ENCODE measurements around the gene CGB7. TPM values are rescaled to one million over a fixed set of nuclear protein-coding genes. Genes with fewer than 3 reads are reported as not detected.
"Not testable (repeated sequence)": the region's sequence is repeated elsewhere in the genome, so short reads cannot be mapped to it uniquely, and the experiment has no call there.

CGB7 gene
- total RNA-seq, 1 experiment from 2014 or later: 1.0 TPM

GRCh38 chr19:49059053-49059452 lies 1.5 kb upstream of the CGB7 start:
- peaks cover 37% of the 10 kb centered on the region for H3K36me3 Mint-ChIP-seq (ENCODE audit: insufficient read depth, unreplicated experiment)
- no TSS peak for BruUV-seq (replicated peaks)
- H3K27ac Mint-ChIP-seq (ENCODE audit: unreplicated experiment): no peak overlapping the region
- H3K4me1 Mint-ChIP-seq (ENCODE audit: low read depth, unreplicated experiment): peaks cover 20% of the 10 kb centered on the region
- TF ChIP-seq CTCF (IDR thresholded peaks at IDR 0.05; ENCODE audit: unreplicated experiment): no peak
- no peak overlapping the region for H3K4me3 Mint-ChIP-seq (ENCODE audit: low read depth, unreplicated experiment)
- no peaks in the 10 kb centered on the region for H3K9me3 Mint-ChIP-seq (ENCODE audit: low read depth, unreplicated experiment)
- CTCF ChIA-PET: interaction anchor here (0.6 to 1.5 kb wide), 2 partner anchors 11 to 41 kb away, joined by 3 to 4 read pairs; no protein-coding TSS in a partner anchor
- intact Hi-C loops (cut with micrococcal nuclease; ENCODE audit: unreplicated experiment): no loop called here
- DNase-seq: no peak
- peaks cover 16% of the 10 kb centered on the region for H3K27me3 Mint-ChIP-seq (ENCODE audit: unreplicated experiment)

- peak; percentile 44 for DNase-seq
- Mint-ChIP-seq H3K36me3 (ENCODE audit: insufficient read depth, unreplicated experiment) (peaks cover 37% of the 10 kb centered on the region), H3K27me3 (ENCODE audit: unreplicated experiment) (peaks cover 16% of the 10 kb centered on the region), H3K27ac (ENCODE audit: unreplicated experiment) (no peak overlapping the region), H3K9me3 (ENCODE audit: low read depth, unreplicated experiment) (no peaks in the 10 kb centered on the region), H3K4me3 (ENCODE audit: low read depth, unreplicated experiment) (peak overlapping the region; percentile 95), H3K4me1 (ENCODE audit: low read depth, unreplicated experiment) (peaks cover 20% of the 10 kb centered on the region)
- intact Hi-C loops (cut with micrococcal nuclease; ENCODE audit: unreplicated experiment): no loop called here
- CTCF ChIA-PET: interaction anchor here (1.5 kb wide), 1 partner anchor 40 kb away, joined by 4 read pairs; no protein-coding TSS in a partner anchor
- no peak for TF ChIP-seq CTCF (IDR thresholded peaks at IDR 0.05; ENCODE audit: unreplicated experiment)
- BruUV-seq (replicated peaks): no TSS peak
Observed at GRCh38 chr19:49058562-49058961, 1.0 kb upstream of the CGB7 start.

- DNase-seq; BruUV-seq (replicated peaks); H3K9me3 Mint-ChIP-seq (ENCODE audit: low read depth, unreplicated experiment); intact Hi-C loops (cut with micrococcal nuclease; ENCODE audit: unreplicated experiment): not testable (repeated sequence)
- peak overlapping the region; percentile 58 for H3K27ac Mint-ChIP-seq (ENCODE audit: unreplicated experiment)
- peaks cover 37% of the 10 kb centered on the region for H3K36me3 Mint-ChIP-seq (ENCODE audit: insufficient read depth, unreplicated experiment)
- H3K4me1 Mint-ChIP-seq (ENCODE audit: low read depth, unreplicated experiment): peaks cover 20% of the 10 kb centered on the region
- peaks cover 16% of the 10 kb centered on the region for H3K27me3 Mint-ChIP-seq (ENCODE audit: unreplicated experiment)
- peak overlapping the region; percentile 95 for H3K4me3 Mint-ChIP-seq (ENCODE audit: low read depth, unreplicated experiment)
- CTCF ChIA-PET: interaction anchor here (0.6 to 1.6 kb wide), 9 partner anchors 17 to 142 kb away, joined by 3 to 10 read pairs (median 5); partner anchors contain the start of genes GYS1 and RUVBL2
Observed at GRCh38 chr19:49056902-49057596, 500 bp downstream of the CGB7 start.

GRCh38 chr19:49056101-49056901 lies 1.2 kb downstream of the CGB7 start:
- TF ChIP-seq CTCF (IDR thresholded peaks at IDR 0.05; ENCODE audit: unreplicated experiment): peak; percentile 53
- peak; percentile 85 for DNase-seq
- H3K27me3 Mint-ChIP-seq (ENCODE audit: unreplicated experiment): peaks cover 16% of the 10 kb centered on the region
- TSS peak; percentile 38 for BruUV-seq (replicated peaks)
- peak overlapping the region; percentile 95 for H3K4me3 Mint-ChIP-seq (ENCODE audit: low read depth, unreplicated experiment)
- no peaks in the 10 kb centered on the region for H3K9me3 Mint-ChIP-seq (ENCODE audit: low read depth, unreplicated experiment)
- no peak overlapping the region for H3K27ac Mint-ChIP-seq (ENCODE audit: unreplicated experiment)
- H3K36me3 Mint-ChIP-seq (ENCODE audit: insufficient read depth, unreplicated experiment): peaks cover 37% of the 10 kb centered on the region
- CTCF ChIA-PET: interaction anchor here (0.5 to 1.6 kb wide), 12 partner anchors 17 to 160 kb away, joined by 3 to 10 read pairs (median 5); partner anchors contain the start of genes GYS1 and RUVBL2
- intact Hi-C loops (cut with micrococcal nuclease; ENCODE audit: unreplicated experiment): no loop called here
- H3K4me1 Mint-ChIP-seq (ENCODE audit: low read depth, unreplicated experiment): peaks cover 20% of the 10 kb centered on the region

GRCh38 chr19:49050376-49051033 lies 7.0 kb downstream of the CGB7 start:
- H3K36me3 Mint-ChIP-seq (ENCODE audit: insufficient read depth, unreplicated experiment); H3K9me3 Mint-ChIP-seq (ENCODE audit: low read depth, unreplicated experiment); intact Hi-C loops (cut with micrococcal nuclease; ENCODE audit: unreplicated experiment); H3K27me3 Mint-ChIP-seq (ENCODE audit: unreplicated experiment); BruUV-seq (replicated peaks); CTCF ChIA-PET: not testable (repeated sequence)
- H3K4me1 Mint-ChIP-seq (ENCODE audit: low read depth, unreplicated experiment): peaks cover 16% of the 10 kb centered on the region
- peak overlapping the region; percentile 7 for H3K4me3 Mint-ChIP-seq (ENCODE audit: low read depth, unreplicated experiment)
- peak overlapping the region; percentile 42 for H3K27ac Mint-ChIP-seq (ENCODE audit: unreplicated experiment)
- peak; percentile 78 for DNase-seq

- H3K27ac Mint-ChIP-seq (ENCODE audit: unreplicated experiment); H3K9me3 Mint-ChIP-seq (ENCODE audit: low read depth, unreplicated experiment); H3K27me3 Mint-ChIP-seq (ENCODE audit: unreplicated experiment); H3K36me3 Mint-ChIP-seq (ENCODE audit: insufficient read depth, unreplicated experiment); H3K4me3 Mint-ChIP-seq (ENCODE audit: low read depth, unreplicated experiment); CTCF ChIA-PET; DNase-seq; intact Hi-C loops (cut with micrococcal nuclease; ENCODE audit: unreplicated experiment): not testable (repeated sequence)
- BruUV-seq (replicated peaks): TSS peak; percentile 96
- H3K4me1 Mint-ChIP-seq (ENCODE audit: low read depth, unreplicated experiment): peaks cover 16% of the 10 kb centered on the region
Observed at GRCh38 chr19:49049834-49050233, 7.7 kb downstream of the CGB7 start.

- H3K4me1 Mint-ChIP-seq (ENCODE audit: low read depth, unreplicated experiment): peaks cover 16% of the 10 kb centered on the region
- H3K9me3 Mint-ChIP-seq (ENCODE audit: low read depth, unreplicated experiment); DNase-seq; H3K27me3 Mint-ChIP-seq (ENCODE audit: unreplicated experiment); H3K27ac Mint-ChIP-seq (ENCODE audit: unreplicated experiment); CTCF ChIA-PET; intact Hi-C loops (cut with micrococcal nuclease; ENCODE audit: unreplicated experiment); BruUV-seq (replicated peaks); H3K36me3 Mint-ChIP-seq (ENCODE audit: insufficient read depth, unreplicated experiment); H3K4me3 Mint-ChIP-seq (ENCODE audit: low read depth, unreplicated experiment): not testable (repeated sequence)
Observed at GRCh38 chr19:49049011-49049410, 8.5 kb downstream of the CGB7 start, which contains the start of gene CGB8. CGB8 (minus strand) TSS chr19:49049111; CDS start chr19:49048739, 372 bp downstream.
